Prostate gland (tissue), 2 donors: ENCODE results near the gene RALY. TPM values are rescaled to one million over a fixed set of nuclear protein-coding genes. Genes with fewer than 3 reads are reported as not detected.

ENCODE experiments used
- DNase-seq: peaks from one replicate; pipeline ENCODE4 v3.0.0-alpha.2; 2019; ENCODE audit warnings: low spot score
- H3K27ac ChIP-seq, 2 donors: fragments of 200-600 bp; sonication (generic); 2 replicates each; pipeline ENCODE4 v1.5.1; 2017 to 2019
- H3K27me3 ChIP-seq: fragments of 200-600 bp; sonication (generic); replicated peaks from 2 replicates; pipeline ENCODE4 v1.5.1; 2019; ENCODE audit not compliant: insufficient read depth
- H3K36me3 ChIP-seq, 2 donors: fragments of 200-600 bp; sonication (generic); 1 replicate in 1 of 2; 2 replicates in 1 of 2; pipeline versions ENCODE4 v1.5.1 to v1.8.1; 2017 to 2019
- H3K4me1 ChIP-seq: fragments of 200-600 bp; sonication (generic); replicated peaks from 2 replicates; pipeline ENCODE4 v1.5.1; 2019
- H3K4me3 ChIP-seq, 2 donors: fragments of 200-600 bp; sonication (generic); 2 replicates each; pipeline ENCODE4 v1.5.1; 2017 to 2019
- H3K9me3 ChIP-seq: fragments of 200-600 bp; sonication (generic); 2 replicates; pipeline ENCODE4 v1.5.1; 2017
- POLR2A ChIP-seq: fragments of 450-650 bp; IDR thresholded peaks from one replicate; pipeline ENCODE4 v1.6.1; 2016; ENCODE audit warnings: antibody characterized with exemption, mild to moderate bottlenecking
- POLR2AphosphoS5 ChIP-seq: sonication (generic); formaldehyde crosslinking; IDR thresholded peaks from one replicate; pipeline ENCODE4 v1.6.1; 2017; ENCODE audit warnings: antibody characterized with exemption
- WGBS: methylation state at CpG from one replicate; pipeline ENCODE4 v1.1.5; 2018; 5-methylcytosine and 5-hydroxymethylcytosine counted together
- intact Hi-C: fragments of 100-400 bp; cut with DNase I; formaldehyde crosslinking; loops from one replicate; pipeline ENCODE4 v1.14.2; 2022
- total RNA-seq, 2 donors: library from RNA; depleted of rRNA; stranded (reverse); fragments of >200 nt; gene quantifications; one replicate each; pipeline ENCODE4 v1.1.0, GENCODE V29; 2016
- TF ChIP-seq, protein P1 (sequence below), 4 experiments: fragments of 200-600 bp in 2 of 4; fragments of 450-650 bp in 2 of 4; sonication (generic) in 2 of 4; IDR thresholded peaks; 1 replicate in 3 of 4; 2 replicates in 1 of 4; pipeline ENCODE4 v1.5.1; 2016 to 2019; ENCODE audit warnings: antibody characterized with exemption in 4 of 4, mild to moderate bottlenecking in 2 of 4, moderate library complexity in 2 of 4

RALY gene
- total RNA-seq, 2 donors from 2014 or later, result 120 to 187 TPM

DNA sequence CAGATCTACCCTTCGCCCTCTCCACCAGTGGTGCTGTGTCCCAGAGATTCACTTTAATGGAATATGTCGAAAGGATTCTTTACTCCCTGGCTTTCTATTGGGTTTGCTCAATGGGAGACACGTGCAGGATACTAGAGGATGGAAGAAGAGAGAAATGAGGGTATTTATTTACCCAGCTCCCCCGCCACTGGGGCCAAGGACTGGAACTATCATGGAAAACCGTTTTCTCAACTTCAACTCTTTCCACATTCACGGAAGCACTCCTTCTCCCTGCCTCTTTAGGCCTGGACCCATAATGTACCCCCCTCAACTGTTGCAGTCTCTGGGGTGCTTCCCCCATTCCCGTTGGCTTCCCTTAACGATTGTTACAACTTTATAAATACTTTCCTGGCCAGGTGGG, 26.6 kb upstream of the RALY start:
- no peak overlapping the region for H3K4me3 ChIP-seq
- no peaks in the 10 kb centered on the region for H3K4me1 ChIP-seq
- no peaks in the 10 kb centered on the region for H3K27me3 ChIP-seq
- no peaks in the 10 kb centered on the region for H3K36me3 ChIP-seq
- no peak for DNase-seq
- TF ChIP-seq, protein P1, sequence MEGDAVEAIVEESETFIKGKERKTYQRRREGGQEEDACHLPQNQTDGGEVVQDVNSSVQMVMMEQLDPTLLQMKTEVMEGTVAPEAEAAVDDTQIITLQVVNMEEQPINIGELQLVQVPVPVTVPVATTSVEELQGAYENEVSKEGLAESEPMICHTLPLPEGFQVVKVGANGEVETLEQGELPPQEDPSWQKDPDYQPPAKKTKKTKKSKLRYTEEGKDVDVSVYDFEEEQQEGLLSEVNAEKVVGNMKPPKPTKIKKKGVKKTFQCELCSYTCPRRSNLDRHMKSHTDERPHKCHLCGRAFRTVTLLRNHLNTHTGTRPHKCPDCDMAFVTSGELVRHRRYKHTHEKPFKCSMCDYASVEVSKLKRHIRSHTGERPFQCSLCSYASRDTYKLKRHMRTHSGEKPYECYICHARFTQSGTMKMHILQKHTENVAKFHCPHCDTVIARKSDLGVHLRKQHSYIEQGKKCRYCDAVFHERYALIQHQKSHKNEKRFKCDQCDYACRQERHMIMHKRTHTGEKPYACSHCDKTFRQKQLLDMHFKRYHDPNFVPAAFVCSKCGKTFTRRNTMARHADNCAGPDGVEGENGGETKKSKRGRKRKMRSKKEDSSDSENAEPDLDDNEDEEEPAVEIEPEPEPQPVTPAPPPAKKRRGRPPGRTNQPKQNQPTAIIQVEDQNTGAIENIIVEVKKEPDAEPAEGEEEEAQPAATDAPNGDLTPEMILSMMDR (IDR thresholded peaks at IDR 0.05), result no peak
- TF ChIP-seq POLR2AphosphoS5, result no peak
- TF ChIP-seq POLR2A, result no peak
- H3K9me3 ChIP-seq, result no peaks in the 10 kb centered on the region
- intact Hi-C loops, result no loop called here
- H3K27ac ChIP-seq, result no peak overlapping the region
- WGBS, result 90% methylated on average over 8 of the region's 8 CpGs

DNA sequence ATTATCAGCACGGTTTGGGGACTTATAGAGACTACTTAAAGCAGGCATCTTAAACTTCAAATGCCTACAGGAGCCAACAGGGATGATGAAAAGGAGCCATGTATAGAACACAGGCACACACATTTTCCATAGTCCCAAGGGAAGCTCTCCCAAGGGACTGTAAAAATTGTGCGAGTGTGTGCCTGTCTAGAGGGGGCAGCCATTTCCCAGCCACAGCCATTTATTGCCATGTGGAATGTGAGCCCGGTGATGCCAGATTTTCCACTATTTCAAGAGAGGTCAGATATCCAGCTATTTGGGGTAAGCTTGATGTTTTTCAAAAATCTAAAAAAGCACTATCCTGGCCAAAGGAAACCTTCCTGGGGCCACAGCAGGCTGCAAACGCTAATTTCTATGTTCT, 24.1 kb upstream of the RALY start:
- Histone ChIP-seq H3K27ac (no peak overlapping the region), H3K36me3 (no peaks in the 10 kb centered on the region), H3K9me3 (no peaks in the 10 kb centered on the region), H3K4me1 (no peaks in the 10 kb centered on the region), H3K4me3 (no peak overlapping the region), H3K27me3 (no peaks in the 10 kb centered on the region)
- DNase-seq, result no peak
- TF ChIP-seq, protein P1 (IDR thresholded peaks at IDR 0.05), result no peak
- TF ChIP-seq POLR2AphosphoS5, result no peak
- TF ChIP-seq POLR2A, result no peak
- 71% methylated on average over 4 of the region's 4 CpGs for WGBS
- intact Hi-C loops, result no loop called here

DNA sequence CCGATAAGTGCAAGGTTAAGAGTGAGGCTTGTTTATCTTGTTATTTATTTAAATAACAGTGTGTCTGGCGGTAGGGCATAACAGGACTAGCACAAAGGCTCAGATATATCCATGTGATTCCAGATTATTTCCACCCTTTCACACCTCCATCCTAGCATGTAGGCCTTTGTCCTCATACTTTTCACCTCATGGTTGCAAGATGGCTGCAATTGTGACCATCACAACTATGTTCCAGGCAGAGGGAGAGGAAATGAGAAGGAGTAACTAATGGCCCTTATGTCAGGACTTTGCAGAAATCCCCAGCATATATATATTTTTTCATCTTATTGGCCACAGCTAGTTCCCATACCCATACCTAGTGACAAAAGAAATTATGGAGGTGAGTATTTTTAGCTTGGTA, 23.5 kb upstream of the RALY start:
- intact Hi-C loops, result no loop called here
- DNase-seq, result no peak

DNA sequence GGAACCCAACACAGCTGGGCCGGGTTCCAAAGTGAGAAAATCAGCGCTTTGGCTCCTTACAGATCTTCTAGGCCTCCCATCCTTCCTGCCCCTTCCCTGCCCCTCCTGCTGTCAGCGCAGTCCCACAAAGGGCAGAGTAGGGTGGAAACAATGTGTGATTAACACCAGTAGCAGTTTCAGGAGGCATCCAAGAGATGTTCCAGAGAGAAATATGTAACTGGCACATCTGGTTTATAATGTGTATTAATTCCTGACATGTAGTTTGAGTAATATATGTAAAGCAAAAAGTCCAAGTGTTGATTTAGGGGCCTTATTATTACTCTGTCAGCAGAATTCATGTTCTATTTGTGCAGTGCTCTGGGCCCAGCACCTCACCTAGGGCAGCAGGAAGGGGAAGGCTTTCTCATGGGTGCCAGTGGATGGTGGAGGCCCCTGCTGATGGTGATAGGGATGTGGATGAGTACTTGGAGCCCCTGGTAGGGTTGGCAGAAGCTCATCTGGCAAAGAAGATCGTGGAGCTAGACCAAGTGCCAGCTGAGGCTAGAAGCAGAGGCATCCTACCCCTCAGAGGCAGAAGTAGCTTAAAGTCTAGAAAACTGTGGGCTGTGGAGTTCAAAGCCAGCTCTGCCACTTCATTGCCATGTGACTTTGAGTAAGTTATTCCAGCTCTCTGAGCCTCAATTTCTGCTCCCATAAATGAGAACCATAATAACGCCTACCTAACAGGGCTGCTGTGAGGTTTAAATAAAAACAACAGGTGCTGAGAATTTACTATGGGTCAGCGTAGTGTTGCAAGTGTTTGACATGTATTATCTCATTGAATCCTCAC, 22.4 kb upstream of the RALY start:
- Histone ChIP-seq H3K4me3 (no peak overlapping the region), H3K4me1 (no peaks in the 10 kb centered on the region), H3K27ac (no peak overlapping the region), H3K9me3 (no peaks in the 10 kb centered on the region), H3K27me3 (no peaks in the 10 kb centered on the region), H3K36me3 (no peaks in the 10 kb centered on the region)
- 73% methylated on average over 6 of the region's 6 CpGs for WGBS
- TF ChIP-seq POLR2AphosphoS5 (no peak), POLR2A (no peak)
- TF ChIP-seq, protein P1 (IDR thresholded peaks at IDR 0.05), result no peak
- intact Hi-C loops, result no loop called here
- DNase-seq, result no peak

More for the DNA sequence above, 23.5 kb upstream of the RALY start:
- 98% methylated on average over 2 of the region's 2 CpGs for WGBS
- Histone ChIP-seq H3K4me1 (no peaks in the 10 kb centered on the region), H3K36me3 (no peaks in the 10 kb centered on the region), H3K27ac (no peak overlapping the region), H3K4me3 (no peak overlapping the region), H3K27me3 (no peaks in the 10 kb centered on the region), H3K9me3 (no peaks in the 10 kb centered on the region)
- TF ChIP-seq POLR2A (no peak), POLR2AphosphoS5 (no peak)
- TF ChIP-seq, protein P1 (IDR thresholded peaks at IDR 0.05), result no peak

DNA sequence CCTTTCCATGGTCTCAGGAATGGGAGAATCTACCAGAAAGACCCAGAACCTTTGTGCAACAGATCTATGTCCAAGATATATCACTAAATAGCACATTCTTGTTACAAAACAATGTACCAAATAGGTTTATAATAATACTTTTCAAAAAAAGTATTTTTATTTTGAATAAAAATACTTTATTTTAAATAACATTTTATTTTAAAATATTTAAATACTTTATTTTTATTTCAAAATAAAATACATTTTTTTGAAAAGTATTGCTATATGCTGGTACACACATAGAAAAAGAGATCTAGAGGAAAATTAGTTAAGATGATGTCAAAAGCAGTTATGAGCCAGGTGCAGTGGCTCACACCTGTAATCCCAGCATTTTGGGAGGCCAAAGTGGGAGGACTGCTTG, 16.8 kb upstream of the RALY start:
- H3K4me1 ChIP-seq, result no peaks in the 10 kb centered on the region
- DNase-seq, result no peak
- no peak overlapping the region for H3K27ac ChIP-seq
- H3K27me3 ChIP-seq, result no peaks in the 10 kb centered on the region
- TF ChIP-seq POLR2AphosphoS5 (no peak), POLR2A (no peak)
- TF ChIP-seq, protein P1 (IDR thresholded peaks at IDR 0.05), result no peak
- H3K9me3 ChIP-seq, result no peaks in the 10 kb centered on the region
- no peaks in the 10 kb centered on the region for H3K36me3 ChIP-seq
- intact Hi-C loops, result no loop called here
- no peak overlapping the region for H3K4me3 ChIP-seq
